Brain microvascular endothelial cell (primary cell): ENCODE results near the gene ALOXE3.

Source experiments
- DNase-seq: peaks from one replicate; pipeline ENCODE4 v3.0.0-alpha.2; 2020
- H3K27ac ChIP-seq: fragments of 250-450 bp; sonication (Bioruptor Pico); 2 replicates; pipeline ENCODE4 v1.5.1; 2020; ENCODE audit warnings: mild to moderate bottlenecking, moderate library complexity
- H3K27me3 ChIP-seq: fragments of 250-450 bp; sonication (Bioruptor Pico); replicated peaks from 2 replicates; pipeline ENCODE4 v1.5.1; 2020; ENCODE audit warnings: mild to moderate bottlenecking
- H3K36me3 ChIP-seq: fragments of 250-450 bp; sonication (Bioruptor Pico); replicated peaks from 2 replicates; pipeline ENCODE4 v1.5.1; 2020; ENCODE audit warnings: mild to moderate bottlenecking
- H3K4me3 ChIP-seq: 2 replicates; pipeline ENCODE4 v1.5.1; 2011; ENCODE audit warnings: low read depth, mild to moderate bottlenecking, control low read depth, low read length, moderate library complexity
- in situ Hi-C: cut with HindIII; loops from 2 replicates; pipeline ENCODE4 v1.10.0; 2017; ENCODE audit warnings: low sequenced_read_pairs, low pct_ligation_motif_present
- TF ChIP-seq, protein P1 (sequence below): IDR thresholded peaks from 2 replicates; pipeline ENCODE4 v1.5.1; 2011; ENCODE audit warnings: low read depth, mild to moderate bottlenecking, moderate library complexity, low read length, control low read depth, inconsistent platforms; ENCODE audit errors: missing control alignments

ALOXE3 gene

GRCh38 chr17:8048236-8048635 is 70.1 kb downstream of the ALOXE3 start:
- TF ChIP-seq, protein P1, sequence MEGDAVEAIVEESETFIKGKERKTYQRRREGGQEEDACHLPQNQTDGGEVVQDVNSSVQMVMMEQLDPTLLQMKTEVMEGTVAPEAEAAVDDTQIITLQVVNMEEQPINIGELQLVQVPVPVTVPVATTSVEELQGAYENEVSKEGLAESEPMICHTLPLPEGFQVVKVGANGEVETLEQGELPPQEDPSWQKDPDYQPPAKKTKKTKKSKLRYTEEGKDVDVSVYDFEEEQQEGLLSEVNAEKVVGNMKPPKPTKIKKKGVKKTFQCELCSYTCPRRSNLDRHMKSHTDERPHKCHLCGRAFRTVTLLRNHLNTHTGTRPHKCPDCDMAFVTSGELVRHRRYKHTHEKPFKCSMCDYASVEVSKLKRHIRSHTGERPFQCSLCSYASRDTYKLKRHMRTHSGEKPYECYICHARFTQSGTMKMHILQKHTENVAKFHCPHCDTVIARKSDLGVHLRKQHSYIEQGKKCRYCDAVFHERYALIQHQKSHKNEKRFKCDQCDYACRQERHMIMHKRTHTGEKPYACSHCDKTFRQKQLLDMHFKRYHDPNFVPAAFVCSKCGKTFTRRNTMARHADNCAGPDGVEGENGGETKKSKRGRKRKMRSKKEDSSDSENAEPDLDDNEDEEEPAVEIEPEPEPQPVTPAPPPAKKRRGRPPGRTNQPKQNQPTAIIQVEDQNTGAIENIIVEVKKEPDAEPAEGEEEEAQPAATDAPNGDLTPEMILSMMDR, result no peak

GRCh38 chr17:8047769-8048110 is 70.6 kb downstream of the ALOXE3 start:
- TF ChIP-seq, protein P1, result no peak
- Histone ChIP-seq H3K4me3 (no peak overlapping the region), H3K27me3 (peaks cover 4% of the 10 kb centered on the region), H3K27ac (no peak overlapping the region), H3K36me3 (no peaks in the 10 kb centered on the region)
- DNase-seq, result no peak
- in situ Hi-C loops, result no loop called here

More at GRCh38 chr17:8048236-8048635, 70.1 kb downstream of the ALOXE3 start:
- Histone ChIP-seq H3K27me3 (peaks cover 4% of the 10 kb centered on the region), H3K27ac (no peak overlapping the region), H3K4me3 (no peak overlapping the region), H3K36me3 (no peaks in the 10 kb centered on the region)
- DNase-seq, result no peak
- in situ Hi-C loops, result no loop called here

- Histone ChIP-seq H3K36me3 (no peaks in the 10 kb centered on the region), H3K27ac (no peak overlapping the region), H3K4me3 (no peak overlapping the region), H3K27me3 (peaks cover 1% of the 10 kb centered on the region)
- DNase-seq, result no peak
- TF ChIP-seq, protein P1, result no peak
- in situ Hi-C loops, result no loop called here
Observed at GRCh38 chr17:8046929-8047768, 71.2 kb downstream of the ALOXE3 start.

DNA sequence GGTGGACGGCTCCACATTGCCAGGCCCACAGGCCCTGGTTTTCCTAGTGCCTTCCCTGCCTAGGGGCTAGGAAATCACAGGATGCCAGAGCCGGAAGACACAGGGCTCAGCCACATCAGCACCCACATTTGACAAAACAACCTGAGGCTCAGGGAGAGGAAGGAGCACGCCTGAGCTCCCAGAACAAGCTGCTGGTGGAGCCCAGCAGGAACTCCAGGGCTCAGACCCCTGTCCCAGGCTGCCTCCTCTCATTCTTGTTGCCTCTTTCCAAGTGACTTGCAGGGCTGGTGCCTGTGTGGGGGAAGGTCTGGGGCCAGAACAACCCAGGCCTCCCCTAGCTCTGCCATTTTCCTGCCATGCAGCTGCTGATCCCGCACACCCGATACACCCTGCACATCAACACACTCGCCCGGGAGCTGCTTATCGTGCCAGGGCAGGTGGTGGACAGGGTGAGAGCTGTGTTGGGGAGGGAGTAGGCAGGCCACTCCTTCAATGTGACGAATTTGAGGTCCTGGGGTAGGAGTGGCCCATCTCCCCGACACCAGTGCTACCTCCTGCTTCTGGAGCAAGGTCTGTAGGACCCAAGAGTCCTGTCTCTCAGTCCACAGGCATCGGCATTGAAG is 71.9 kb downstream of the ALOXE3 start:
- DNase-seq, result no peak
- TF ChIP-seq, protein P1, result no peak
- Histone ChIP-seq H3K36me3 (no peaks in the 10 kb centered on the region), H3K27me3 (no peaks in the 10 kb centered on the region), H3K27ac (no peak overlapping the region), H3K4me3 (no peak overlapping the region)
- in situ Hi-C loops, result no loop called here
